ENCODE measurements around the gene EEIG2. TPM values are rescaled to one million over a fixed set of nuclear protein-coding genes. Genes with fewer than 3 reads are reported as not detected.

The EEIG2 gene
- polyA plus RNA-seq, 1 experiment = 2.6 TPM

DNA sequence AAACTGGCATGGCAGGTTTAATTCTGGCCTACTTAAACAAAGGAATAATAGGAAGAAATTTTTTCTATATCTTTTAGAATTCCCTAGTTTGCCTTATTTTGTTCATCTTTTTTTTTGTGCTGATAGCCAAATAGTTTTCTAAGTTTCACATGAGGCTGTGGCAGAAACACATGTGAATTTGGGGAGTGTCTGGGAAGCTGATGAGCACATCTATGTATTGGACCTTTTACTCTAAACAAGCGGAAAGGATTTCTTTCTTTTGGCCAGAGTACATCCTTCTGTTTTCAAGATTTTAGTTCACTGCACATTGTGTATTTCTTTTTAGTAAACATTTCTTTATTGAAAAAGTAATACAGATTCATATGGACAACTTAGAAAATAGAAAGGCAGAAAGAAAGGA, 5.6 kb downstream of the EEIG2 start:
- CTCF ChIA-PET = no interaction called here
- H3K27me3 ChIP-seq (ENCODE audit: control insufficient read depth, insufficient read depth, low read length) = no peaks in the 10 kb centered on the region
- POLR2A ChIA-PET = no interaction called here
- TF ChIP-seq, protein P1, sequence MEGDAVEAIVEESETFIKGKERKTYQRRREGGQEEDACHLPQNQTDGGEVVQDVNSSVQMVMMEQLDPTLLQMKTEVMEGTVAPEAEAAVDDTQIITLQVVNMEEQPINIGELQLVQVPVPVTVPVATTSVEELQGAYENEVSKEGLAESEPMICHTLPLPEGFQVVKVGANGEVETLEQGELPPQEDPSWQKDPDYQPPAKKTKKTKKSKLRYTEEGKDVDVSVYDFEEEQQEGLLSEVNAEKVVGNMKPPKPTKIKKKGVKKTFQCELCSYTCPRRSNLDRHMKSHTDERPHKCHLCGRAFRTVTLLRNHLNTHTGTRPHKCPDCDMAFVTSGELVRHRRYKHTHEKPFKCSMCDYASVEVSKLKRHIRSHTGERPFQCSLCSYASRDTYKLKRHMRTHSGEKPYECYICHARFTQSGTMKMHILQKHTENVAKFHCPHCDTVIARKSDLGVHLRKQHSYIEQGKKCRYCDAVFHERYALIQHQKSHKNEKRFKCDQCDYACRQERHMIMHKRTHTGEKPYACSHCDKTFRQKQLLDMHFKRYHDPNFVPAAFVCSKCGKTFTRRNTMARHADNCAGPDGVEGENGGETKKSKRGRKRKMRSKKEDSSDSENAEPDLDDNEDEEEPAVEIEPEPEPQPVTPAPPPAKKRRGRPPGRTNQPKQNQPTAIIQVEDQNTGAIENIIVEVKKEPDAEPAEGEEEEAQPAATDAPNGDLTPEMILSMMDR (IDR thresholded peaks at IDR 0.05; ENCODE audit: insufficient read depth, low read depth, low read length) = no peak
- no peak overlapping the region for H3K4me3 ChIP-seq (ENCODE audit: low read depth, low read length)
- no peak for DNase-seq (ENCODE audit: low read depth)
- H3K36me3 ChIP-seq (ENCODE audit: control insufficient read depth, insufficient read depth, low read length) = no peaks in the 10 kb centered on the region

DNA sequence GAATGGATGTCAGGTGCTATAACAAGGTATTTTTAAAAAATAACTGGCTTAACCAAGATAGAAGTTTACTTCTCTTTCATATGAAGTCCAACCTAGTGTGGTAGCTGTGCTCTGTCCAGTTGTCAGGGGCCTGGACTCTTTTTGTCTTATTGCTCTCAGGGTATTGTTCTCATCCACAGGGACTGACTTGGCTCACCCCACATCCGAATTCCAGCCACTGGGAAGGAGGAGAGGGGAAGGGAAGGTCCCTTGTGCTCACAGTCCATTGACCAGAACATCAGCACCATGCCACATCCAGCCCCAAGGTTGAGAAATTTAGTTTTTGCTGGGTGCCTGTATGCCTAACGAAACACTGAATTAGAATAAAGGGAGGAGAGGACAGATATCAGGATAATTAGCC, 8.7 kb downstream of the EEIG2 start:
- CTCF ChIA-PET = interaction anchor here (2.7 to 3.5 kb wide), 2 partner anchors 9 to 76 kb away, joined by 12 to 24 read pairs; partner anchors contain the start of gene EEIG2
- TF ChIP-seq, protein P1 (IDR thresholded peaks at IDR 0.05; ENCODE audit: insufficient read depth, low read depth, low read length) = no peak
- no peaks in the 10 kb centered on the region for H3K36me3 ChIP-seq (ENCODE audit: control insufficient read depth, insufficient read depth, low read length)

DNA sequence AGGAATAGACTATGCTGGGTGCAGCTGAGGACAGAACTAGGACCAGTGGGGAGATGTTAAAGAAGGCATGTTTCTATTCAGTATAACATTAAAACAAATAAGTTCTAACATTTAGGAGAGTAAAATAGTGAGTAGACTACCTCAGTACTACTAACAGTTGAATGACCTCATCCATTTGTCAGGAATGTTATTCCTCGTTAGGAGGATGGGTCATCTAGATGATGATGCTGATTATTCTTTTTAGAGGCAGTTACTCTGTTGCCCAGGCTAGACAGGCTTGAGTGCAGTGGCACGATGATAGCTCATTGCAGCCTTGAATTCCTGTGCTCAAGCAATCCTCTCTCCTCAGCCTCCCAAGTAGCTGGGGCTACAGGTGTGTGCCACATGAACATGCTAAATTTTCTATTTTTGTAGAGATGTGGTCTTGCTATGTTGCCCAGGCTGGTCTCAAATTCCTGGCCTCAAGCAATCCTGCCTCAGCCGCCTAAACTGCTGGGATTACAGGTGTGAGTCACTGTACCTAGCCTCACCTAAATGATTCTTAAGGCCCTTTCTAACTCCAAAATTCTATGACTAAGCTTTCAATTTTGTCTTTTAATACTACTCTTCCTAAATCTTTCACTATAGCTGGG, 9.3 kb downstream of the EEIG2 start:
- Histone ChIP-seq H3K27me3 (ENCODE audit: control insufficient read depth, insufficient read depth, low read length) (no peaks in the 10 kb centered on the region), H3K4me3 (ENCODE audit: low read depth, low read length) (no peak overlapping the region), H3K36me3 (ENCODE audit: control insufficient read depth, insufficient read depth, low read length) (no peaks in the 10 kb centered on the region)
- ChIA-PET CTCF (interaction anchor here (1.0 to 3.5 kb wide), 4 partner anchors 9 to 75 kb away, joined by 3 to 24 read pairs (median 8); partner anchors contain the start of gene EEIG2), POLR2A (no interaction called here)
- TF ChIP-seq, protein P1 (IDR thresholded peaks at IDR 0.05; ENCODE audit: insufficient read depth, low read depth, low read length) = no peak
- DNase-seq (ENCODE audit: low read depth) = no peak

More for the DNA sequence above, 8.7 kb downstream of the EEIG2 start:
- DNase-seq (ENCODE audit: low read depth) = no peak
- no peaks in the 10 kb centered on the region for H3K27me3 ChIP-seq (ENCODE audit: control insufficient read depth, insufficient read depth, low read length)
- POLR2A ChIA-PET = no interaction called here
- H3K4me3 ChIP-seq (ENCODE audit: low read depth, low read length) = no peak overlapping the region

DNA sequence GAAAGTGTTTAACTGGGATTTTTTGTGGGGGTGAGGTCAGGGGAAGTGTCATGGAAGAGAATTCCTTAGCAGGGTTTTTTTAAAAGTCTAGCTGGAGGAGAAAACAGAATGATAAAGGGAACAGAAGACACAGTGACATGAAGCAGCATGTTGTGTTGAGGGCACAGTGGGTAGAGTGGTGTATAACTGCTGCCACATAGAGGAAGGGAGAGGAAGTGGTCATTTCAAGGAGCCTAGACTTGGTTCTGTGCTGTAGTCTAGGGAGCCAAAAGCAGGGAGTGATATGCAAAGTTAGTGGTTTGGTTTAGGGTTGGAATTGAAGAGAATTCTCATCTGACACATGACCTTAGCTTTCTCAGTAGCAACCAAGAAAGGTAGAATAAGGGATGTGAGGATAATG, 10.2 kb downstream of the EEIG2 start:
- Histone ChIP-seq H3K36me3 (ENCODE audit: control insufficient read depth, insufficient read depth, low read length) (no peaks in the 10 kb centered on the region), H3K4me3 (ENCODE audit: low read depth, low read length) (no peak overlapping the region), H3K27me3 (ENCODE audit: control insufficient read depth, insufficient read depth, low read length) (no peaks in the 10 kb centered on the region)
- TF ChIP-seq, protein P1 (IDR thresholded peaks at IDR 0.05; ENCODE audit: insufficient read depth, low read depth, low read length) = peak; percentile 33
- ChIA-PET POLR2A (no interaction called here), CTCF (interaction anchor here (1.0 to 3.5 kb wide), 5 partner anchors 10 to 74 kb away, joined by 3 to 24 read pairs (median 3); partner anchors contain the start of gene EEIG2)
- no peak for DNase-seq (ENCODE audit: low read depth)

DNA sequence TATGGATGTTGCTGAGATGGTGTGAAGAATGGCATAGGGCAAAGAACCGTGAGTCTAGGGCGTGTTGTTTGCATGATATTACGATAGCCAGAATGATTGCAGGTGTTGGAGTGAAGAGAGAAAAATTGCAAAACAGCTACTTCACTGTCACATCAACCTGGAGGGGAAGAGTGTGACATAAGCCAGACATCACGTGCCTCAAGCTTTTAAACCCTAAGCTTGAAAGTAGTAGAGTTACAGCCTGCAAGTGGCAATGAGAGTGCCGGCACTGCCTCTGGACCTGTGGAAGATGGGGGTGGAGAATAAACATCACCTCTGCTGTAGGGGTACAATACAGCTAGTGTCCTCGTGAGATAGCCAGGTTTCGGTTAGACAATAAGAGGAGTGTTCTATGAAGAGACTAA, 11.1 kb downstream of the EEIG2 start:
- Histone ChIP-seq H3K4me3 (ENCODE audit: low read depth, low read length) (no peak overlapping the region), H3K27me3 (ENCODE audit: control insufficient read depth, insufficient read depth, low read length) (no peaks in the 10 kb centered on the region), H3K36me3 (ENCODE audit: control insufficient read depth, insufficient read depth, low read length) (no peaks in the 10 kb centered on the region)
- ChIA-PET POLR2A (no interaction called here), CTCF (interaction anchor here (1.4 to 3.5 kb wide), 3 partner anchors 11 to 73 kb away, joined by 3 to 24 read pairs (median 12); partner anchors contain the start of gene EEIG2)
- TF ChIP-seq, protein P1 (IDR thresholded peaks at IDR 0.05; ENCODE audit: insufficient read depth, low read depth, low read length) = no peak
- DNase-seq (ENCODE audit: low read depth) = no peak
